GM12891 (cell line): ENCODE data around the gene FAM171A2.
"Not testable (repeated sequence)": the region's sequence is repeated elsewhere in the genome, so short reads cannot be mapped to it uniquely, and the experiment has no call there.

ENCODE experiments used
- DNase-seq: peaks from one replicate; pipeline ENCODE4 v3.0.0; 2011; ENCODE audit warnings: low spot score; ENCODE audit not compliant: insufficient read length
- FAIRE-seq: peaks from 2 replicates; lab custom pipeline; 2011; peaks lifted over from hg19 to GRCh38; lab: Jason Lieb, UNC
- PAX5 ChIP-seq: IDR thresholded peaks from 2 replicates; pipeline ENCODE4 v1.6.1; 2011; ENCODE audit warnings: low read length, moderate library complexity, mild to moderate bottlenecking; ENCODE audit not compliant: insufficient read depth, severe bottlenecking
- POLR2A ChIP-seq: IDR thresholded peaks from 2 replicates; pipeline ENCODE4 v1.6.1; 2011; ENCODE audit warnings: low read depth, low read length, control low read depth
- POLR2AphosphoS5 ChIP-seq: IDR thresholded peaks from 2 replicates; pipeline ENCODE4 v1.6.1; 2011; ENCODE audit warnings: low read depth, low read length, control low read depth
- POU2F2 ChIP-seq: IDR thresholded peaks from 2 replicates; pipeline ENCODE4 v1.6.1; 2011; ENCODE audit warnings: low read depth, mild to moderate bottlenecking, control low read depth, low read length, moderate library complexity
- SPI1 ChIP-seq: IDR thresholded peaks from 2 replicates; pipeline ENCODE4 v1.6.1; 2011; ENCODE audit warnings: low read depth, low read length, control low read depth
- TAF1 ChIP-seq: IDR thresholded peaks from 2 replicates; pipeline ENCODE4 v1.6.1; 2011; ENCODE audit warnings: low read depth, low read length, control low read depth

Gene FAM171A2

DNA sequence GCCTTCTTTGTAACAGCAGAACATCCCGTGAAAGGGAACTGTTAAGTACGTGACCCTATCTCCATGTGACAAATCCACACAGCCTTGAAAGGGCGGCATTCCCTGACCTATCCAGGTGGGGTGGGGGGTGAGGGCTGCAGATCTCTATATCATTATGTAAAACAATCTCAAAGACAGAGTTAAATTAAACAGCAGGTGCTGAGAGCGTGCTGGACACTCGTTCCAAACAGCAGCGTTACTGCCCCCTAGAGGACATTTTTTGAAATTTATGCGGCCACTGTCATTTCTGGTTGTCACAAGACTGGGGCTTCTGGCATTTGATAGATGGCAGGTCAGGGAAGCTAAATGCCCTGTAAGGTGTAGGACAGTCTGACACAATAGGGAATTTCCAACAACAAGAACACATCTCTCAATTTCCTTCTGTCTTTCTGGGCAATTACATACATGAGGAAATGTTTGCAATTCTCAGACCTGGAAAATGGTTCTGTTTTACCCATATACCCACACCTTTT lies 32.3 kb downstream of the FAM171A2 start:
- TF ChIP-seq POLR2AphosphoS5 (no peak), POLR2A (no peak), TAF1 (no peak), POU2F2 (peak; percentile 70; the same call in 1 of the 2 replicates), PAX5 (no peak)
- DNase-seq (no peak), FAIRE-seq (peak; percentile 91)

- FAIRE-seq, DNase-seq: not testable (repeated sequence)
These were observed 33.4 kb downstream of the FAM171A2 start for GRCh38 chr17:44330263-44330662.

GRCh38 chr17:44329516-44329915 lies 34.1 kb downstream of the FAM171A2 start:
- DNase-seq, FAIRE-seq: not testable (repeated sequence)

GRCh38 chr17:44327715-44328449 lies 35.8 kb downstream of the FAM171A2 start:
- no peak for DNase-seq
- no peak for TF ChIP-seq PAX5
- no peak for TF ChIP-seq POLR2A
- no peak for TF ChIP-seq SPI1
- no peak for TF ChIP-seq POU2F2
- TF ChIP-seq POLR2AphosphoS5, result no peak
- TF ChIP-seq TAF1, result no peak
- FAIRE-seq, result no peak

DNA sequence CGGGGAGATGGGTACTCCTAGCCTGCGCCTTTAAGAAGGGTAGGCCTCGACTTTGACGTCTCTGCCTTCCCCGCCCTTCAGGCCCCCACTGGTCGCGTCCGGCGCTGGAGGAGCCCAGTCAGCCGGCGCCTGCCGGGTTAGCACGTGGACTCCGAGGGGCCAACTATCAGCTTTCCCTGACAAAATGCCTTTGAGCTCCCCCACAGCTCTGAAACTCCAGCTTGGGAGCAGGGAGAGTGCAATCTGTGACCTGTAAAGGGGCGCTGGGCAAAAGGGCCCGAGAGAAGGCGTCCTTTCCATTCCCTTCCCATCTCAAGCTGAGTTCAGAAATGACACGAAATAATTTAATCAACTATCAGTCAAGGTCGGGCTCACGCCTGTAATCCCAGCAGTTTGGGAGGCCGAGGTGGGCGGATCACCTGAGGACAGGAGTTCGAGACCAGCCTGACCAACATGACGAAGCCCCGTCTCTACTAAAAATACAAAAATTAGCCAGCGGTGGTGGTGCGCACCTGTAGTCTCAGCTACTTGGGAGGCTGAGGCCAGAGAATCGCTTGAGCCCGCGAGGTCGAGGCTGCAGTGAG lies 36.7 kb downstream of the FAM171A2 start:
- DNase-seq (peak; percentile 91), FAIRE-seq (peak; percentile 83)
- 0 out of 2 replicates have a peak, but pooled peaks have one; percentile 30 for TF ChIP-seq POU2F2
- 0 out of 2 replicates have a peak, but pooled peaks have one; percentile 31 for TF ChIP-seq POLR2A
- no peak for TF ChIP-seq POLR2AphosphoS5
- no peak for TF ChIP-seq TAF1

GRCh38 chr17:44324571-44325275 lies 38.9 kb downstream of the FAM171A2 start, which contains the start of gene SLC25A39:
Gene SLC25A39, minus strand, starts transcription at chr17:44324823. Its CDS starts 1,261 bp downstream, at chr17:44323562.
- peak; percentile 89 for DNase-seq
- TF ChIP-seq POU2F2 (no peak; the same call in 1 of the 2 replicates), TAF1 (0 out of 2 replicates have a peak, but pooled peaks have one; percentile 30), PAX5 (peak; percentile 55), SPI1 (no peak), POLR2AphosphoS5 (peak; percentile 47; the same call in 1 of the 2 replicates), POLR2A (peak; percentile 70; the same call in 1 of the 2 replicates)
- peak; percentile 98 for FAIRE-seq

GRCh38 chr17:44324092-44324570 lies 39.5 kb downstream of the FAM171A2 start:
- FAIRE-seq, result no peak
- no peak for DNase-seq
- no peak for TF ChIP-seq TAF1
- no peak for TF ChIP-seq SPI1
- no peak for TF ChIP-seq PAX5
- TF ChIP-seq POLR2A, result no peak
- TF ChIP-seq POU2F2, result no peak
- no peak for TF ChIP-seq POLR2AphosphoS5

DNA sequence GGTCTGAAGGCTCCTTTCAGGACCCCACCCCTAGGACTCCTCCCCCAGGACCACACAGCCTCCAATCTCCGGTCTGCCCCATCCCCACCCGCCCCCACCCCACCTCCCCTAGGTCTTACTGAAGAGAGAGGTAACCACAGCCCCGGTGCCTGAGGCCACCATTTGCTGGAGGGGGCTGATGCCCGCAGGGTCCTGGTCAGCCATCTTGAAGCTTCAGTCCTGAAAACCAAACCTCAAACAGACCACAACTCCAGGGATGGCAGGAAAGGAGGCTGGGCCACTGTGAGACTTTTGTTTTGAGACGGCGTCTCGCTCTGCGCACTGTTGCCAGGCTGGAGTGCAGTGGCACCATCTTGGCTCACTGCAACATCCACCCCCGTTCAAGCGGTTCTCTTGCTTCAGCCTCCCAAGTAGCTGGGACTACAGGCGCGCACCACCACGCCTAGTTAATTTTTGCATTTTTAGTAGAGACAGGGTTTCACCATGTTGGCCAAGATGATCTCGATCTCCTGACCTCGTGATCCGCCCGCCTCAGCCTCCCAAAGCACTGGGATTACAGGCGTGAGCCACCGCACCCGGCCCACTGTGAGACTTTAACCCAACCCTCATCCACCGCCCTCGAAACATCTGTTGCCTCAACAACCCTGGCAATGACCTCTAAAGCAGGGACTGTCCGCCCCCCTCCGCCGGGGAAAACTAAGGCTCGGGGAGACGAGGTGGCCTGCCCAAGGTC lies 40.1 kb downstream of the FAM171A2 start:
- no peak for FAIRE-seq
- TF ChIP-seq SPI1 (no peak), TAF1 (no peak), PAX5 (no peak), POLR2A (no peak), POU2F2 (no peak), POLR2AphosphoS5 (no peak)
- DNase-seq, result no peak

GRCh38 chr17:44322236-44322895 lies 41.3 kb downstream of the FAM171A2 start:
- TF ChIP-seq TAF1 (no peak), PAX5 (no peak), SPI1 (no peak), POLR2A (no peak), POLR2AphosphoS5 (no peak)
- no peak for FAIRE-seq
- DNase-seq, result no peak
